SK-N-SH (cell line): ENCODE data around the gene PIAS4.

Source experiments
- CTCF ChIP-seq: fragments of 200-600 bp; sonication (generic); IDR thresholded peaks from 2 replicates; pipeline ENCODE4 v1.6.1; 2017; ENCODE audit warnings: antibody characterized with exemption, mild to moderate bottlenecking, moderate library complexity
- GATA2 ChIP-seq: sonication (generic); formaldehyde crosslinking; IDR thresholded peaks from 2 replicates; pipeline ENCODE4 v1.5.0; 2020; ENCODE audit warnings: mild to moderate bottlenecking, missing genetic modification reagents
- NFIC ChIP-seq: IDR thresholded peaks from 2 replicates; pipeline ENCODE4 v1.4.0; 2012; ENCODE audit warnings: borderline replicate concordance
- REST ChIP-seq: IDR thresholded peaks from 2 replicates; pipeline ENCODE4 v1.6.1; 2012; ENCODE audit warnings: mild to moderate bottlenecking, low read depth, low read length, moderate library complexity
- SMC3 ChIP-seq: IDR thresholded peaks from 2 replicates; pipeline ENCODE4 v1.6.1; 2012; ENCODE audit warnings: low read depth, low read length, improper control_type of control experiment

- TF ChIP-seq GATA2: no peak
- no peak for TF ChIP-seq NFIC
- TF ChIP-seq CTCF: no peak
- no peak for TF ChIP-seq REST
- no peak for TF ChIP-seq SMC3
These were observed 27.6 kb downstream of the PIAS4 start for GRCh38 chr19:4035018-4035566.
